ENCODE data around the gene EEF2. TPM values are rescaled to one million over a fixed set of nuclear protein-coding genes. Genes with fewer than 3 reads are reported as not detected.
"Not testable (repeated sequence)": the region's sequence is repeated elsewhere in the genome, so short reads cannot be mapped to it uniquely, and the experiment has no call there.

The EEF2 gene
- total RNA-seq, 2 donors from 2014 or later: 1,974 to 1,998 TPM

- Histone ChIP-seq H3K27ac (peak overlapping the region; percentile 50 to 63), H3K4me3 (no peak overlapping the region), H3K9me3 (no peaks in the 10 kb centered on the region), H3K27me3 (replicated peaks; ENCODE audit: insufficient read depth) (no peaks in the 10 kb centered on the region), H3K36me3 (no peaks in the 10 kb centered on the region), H3K4me1 (replicated peaks) (no peaks in the 10 kb centered on the region)
- TF ChIP-seq POLR2AphosphoS5 (IDR thresholded peaks at IDR 0.05) (peak; percentile 29), POLR2A (IDR thresholded peaks at IDR 0.05) (no peak)
- WGBS: 41% methylated on average over 34 of the region's 41 CpGs
- DNase-seq (ENCODE audit: low spot score): no peak
- intact Hi-C loops (cut with DNase I): no loop called here
Observed at GRCh38 chr19:3950871-3951861, 34.1 kb downstream of the EEF2 start.

DNA sequence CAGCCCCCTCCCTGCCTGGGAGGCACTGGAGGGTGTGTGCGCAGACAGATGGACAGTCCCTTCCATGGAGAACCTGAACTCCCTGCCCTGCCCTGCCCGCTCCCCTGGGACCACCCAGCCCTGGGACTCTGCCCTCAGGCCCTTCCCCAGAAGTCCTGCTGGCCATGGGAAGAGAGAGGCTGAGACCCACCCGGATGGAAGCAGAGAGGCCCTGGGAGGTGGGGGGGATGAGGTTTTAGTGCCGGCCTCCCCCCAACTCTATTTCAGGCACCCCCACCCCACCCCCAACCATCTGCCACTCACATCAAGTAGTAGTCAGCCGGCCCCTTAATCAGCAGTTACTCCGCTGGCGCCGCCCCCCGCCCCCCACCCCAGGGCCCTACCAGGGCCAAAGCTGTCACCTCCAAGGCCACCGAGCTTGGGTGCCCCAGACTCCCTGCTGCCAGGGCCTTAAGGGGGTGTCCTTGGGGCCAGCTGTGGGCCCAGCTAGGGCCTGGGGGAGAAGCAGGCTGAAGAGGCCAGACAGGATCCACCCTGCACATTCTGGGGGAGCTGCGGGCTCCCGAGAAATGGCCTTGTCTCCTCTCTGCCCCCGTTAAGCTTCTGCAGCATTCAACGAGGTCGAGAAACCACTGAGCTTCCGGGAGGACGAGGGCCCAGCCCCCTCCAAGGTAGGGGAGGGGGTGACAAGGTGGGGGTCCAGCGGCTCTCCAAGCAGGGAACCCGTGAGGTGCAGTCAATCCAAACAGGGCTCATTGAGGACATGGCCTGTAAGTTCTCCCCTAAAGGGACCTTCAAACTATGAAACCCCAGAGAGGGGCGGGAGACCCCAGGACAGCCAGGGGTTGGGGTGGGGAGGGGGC, 35.0 kb downstream of the EEF2 start:
- no peaks in the 10 kb centered on the region for H3K27me3 ChIP-seq (replicated peaks; ENCODE audit: insufficient read depth)
- H3K4me3 ChIP-seq: no peak overlapping the region
- H3K36me3 ChIP-seq: no peaks in the 10 kb centered on the region
- 50% methylated on average over 20 of the region's 20 CpGs for WGBS
- TF ChIP-seq, protein P1, sequence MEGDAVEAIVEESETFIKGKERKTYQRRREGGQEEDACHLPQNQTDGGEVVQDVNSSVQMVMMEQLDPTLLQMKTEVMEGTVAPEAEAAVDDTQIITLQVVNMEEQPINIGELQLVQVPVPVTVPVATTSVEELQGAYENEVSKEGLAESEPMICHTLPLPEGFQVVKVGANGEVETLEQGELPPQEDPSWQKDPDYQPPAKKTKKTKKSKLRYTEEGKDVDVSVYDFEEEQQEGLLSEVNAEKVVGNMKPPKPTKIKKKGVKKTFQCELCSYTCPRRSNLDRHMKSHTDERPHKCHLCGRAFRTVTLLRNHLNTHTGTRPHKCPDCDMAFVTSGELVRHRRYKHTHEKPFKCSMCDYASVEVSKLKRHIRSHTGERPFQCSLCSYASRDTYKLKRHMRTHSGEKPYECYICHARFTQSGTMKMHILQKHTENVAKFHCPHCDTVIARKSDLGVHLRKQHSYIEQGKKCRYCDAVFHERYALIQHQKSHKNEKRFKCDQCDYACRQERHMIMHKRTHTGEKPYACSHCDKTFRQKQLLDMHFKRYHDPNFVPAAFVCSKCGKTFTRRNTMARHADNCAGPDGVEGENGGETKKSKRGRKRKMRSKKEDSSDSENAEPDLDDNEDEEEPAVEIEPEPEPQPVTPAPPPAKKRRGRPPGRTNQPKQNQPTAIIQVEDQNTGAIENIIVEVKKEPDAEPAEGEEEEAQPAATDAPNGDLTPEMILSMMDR (IDR thresholded peaks at IDR 0.05): no peak
- TF ChIP-seq POLR2AphosphoS5 (IDR thresholded peaks at IDR 0.05) (no peak), POLR2A (IDR thresholded peaks at IDR 0.05) (no peak)
- H3K27ac ChIP-seq: peak overlapping the region; percentile 50 to 63
- intact Hi-C loops (cut with DNase I): no loop called here
- no peaks in the 10 kb centered on the region for H3K4me1 ChIP-seq (replicated peaks)
- no peaks in the 10 kb centered on the region for H3K9me3 ChIP-seq
- no peak for DNase-seq (ENCODE audit: low spot score)

- H3K27me3 ChIP-seq (replicated peaks; ENCODE audit: insufficient read depth): no peaks in the 10 kb centered on the region
- no peaks in the 10 kb centered on the region for H3K4me1 ChIP-seq (replicated peaks)
- 63% methylated on average over 11 of the region's 11 CpGs for WGBS
- H3K27ac ChIP-seq: no peak overlapping the region
- no peaks in the 10 kb centered on the region for H3K9me3 ChIP-seq
- no peak for DNase-seq (ENCODE audit: low spot score)
- H3K4me3 ChIP-seq: no peak overlapping the region
- intact Hi-C loops (cut with DNase I): no loop called here
- TF ChIP-seq POLR2AphosphoS5 (IDR thresholded peaks at IDR 0.05) (no peak), POLR2A (IDR thresholded peaks at IDR 0.05) (no peak)
- TF ChIP-seq, protein P1 (IDR thresholded peaks at IDR 0.05): no peak
- no peaks in the 10 kb centered on the region for H3K36me3 ChIP-seq
Observed at GRCh38 chr19:3949294-3949693, 36.0 kb downstream of the EEF2 start.

- H3K36me3 ChIP-seq; H3K4me3 ChIP-seq; intact Hi-C loops (cut with DNase I); H3K27me3 ChIP-seq (replicated peaks; ENCODE audit: insufficient read depth); H3K27ac ChIP-seq; DNase-seq (ENCODE audit: low spot score); H3K9me3 ChIP-seq; H3K4me1 ChIP-seq (replicated peaks): not testable (repeated sequence)
- WGBS: 83% methylated on average over 15 of the region's 15 CpGs
Observed at GRCh38 chr19:3947316-3947933, 37.8 kb downstream of the EEF2 start.

DNA sequence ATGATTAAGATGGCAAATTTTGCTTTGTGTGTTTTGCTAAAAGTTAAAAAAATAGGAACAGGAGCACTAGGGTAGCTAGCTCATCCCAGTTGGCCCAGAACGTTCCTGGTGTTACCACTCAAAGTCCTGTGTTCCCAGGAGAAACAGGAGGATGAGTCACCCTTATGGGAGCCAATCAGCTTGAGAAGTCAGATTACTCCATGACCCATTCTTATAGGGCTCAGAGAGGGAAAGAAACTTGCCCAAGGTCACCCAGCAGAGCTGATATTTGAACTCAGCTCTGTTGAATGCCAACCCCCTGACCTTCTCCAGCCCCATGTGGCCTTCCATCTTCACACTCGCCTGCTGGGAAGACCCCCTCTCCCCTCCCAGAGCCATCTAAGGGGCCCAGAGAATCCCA, 39.4 kb downstream of the EEF2 start:
- intact Hi-C loops (cut with DNase I): no loop called here

More for the DNA sequence above, 39.4 kb downstream of the EEF2 start:
- Histone ChIP-seq H3K27ac (no peak overlapping the region), H3K4me1 (replicated peaks) (no peaks in the 10 kb centered on the region), H3K27me3 (replicated peaks; ENCODE audit: insufficient read depth) (no peaks in the 10 kb centered on the region), H3K36me3 (no peaks in the 10 kb centered on the region), H3K4me3 (no peak overlapping the region), H3K9me3 (no peaks in the 10 kb centered on the region)
- no peak for DNase-seq (ENCODE audit: low spot score)
- TF ChIP-seq, protein P1 (IDR thresholded peaks at IDR 0.05): no peak
- TF ChIP-seq POLR2A (IDR thresholded peaks at IDR 0.05): no peak
- TF ChIP-seq POLR2AphosphoS5 (IDR thresholded peaks at IDR 0.05): no peak
- WGBS: 49% methylated on average over 2 of the region's 2 CpGs
